ENCODE data around the gene TNFRSF19.

Gene TNFRSF19

DNA sequence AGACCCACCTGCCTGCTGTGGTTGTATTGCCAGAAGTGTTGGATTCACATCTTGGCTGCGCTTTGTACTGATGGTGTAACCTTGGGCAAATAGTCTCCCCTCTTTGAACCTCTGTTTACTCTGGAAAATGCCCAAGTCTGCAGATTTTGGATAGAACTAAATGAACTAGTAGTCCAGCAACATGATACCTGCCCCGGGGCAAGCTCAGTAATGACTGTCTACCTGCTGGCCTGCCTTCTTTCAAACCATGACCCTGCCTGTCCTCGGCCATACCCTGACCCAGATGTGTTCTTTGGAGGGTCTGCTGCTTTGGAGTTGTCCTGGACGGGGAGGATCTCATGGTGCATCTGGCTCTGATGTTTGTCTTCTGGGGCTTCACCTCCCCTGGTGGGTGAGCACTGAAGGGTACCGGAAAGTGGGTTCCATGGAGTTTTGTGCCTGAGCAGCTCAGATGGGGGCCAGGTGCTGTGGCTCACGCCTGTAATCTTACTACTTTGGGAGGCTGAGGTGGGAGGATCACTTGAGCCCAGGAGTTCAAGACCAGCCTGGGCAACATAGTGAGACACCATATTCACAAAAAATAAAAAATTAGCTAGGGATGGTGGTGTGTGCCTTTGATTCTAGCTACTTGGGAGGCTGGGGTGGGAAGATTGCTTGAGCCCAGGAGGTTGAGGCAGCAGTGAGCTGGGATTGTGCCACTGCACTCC, 59.5 kb downstream of the TNFRSF19 start:
- no peak for DNase-seq

DNA sequence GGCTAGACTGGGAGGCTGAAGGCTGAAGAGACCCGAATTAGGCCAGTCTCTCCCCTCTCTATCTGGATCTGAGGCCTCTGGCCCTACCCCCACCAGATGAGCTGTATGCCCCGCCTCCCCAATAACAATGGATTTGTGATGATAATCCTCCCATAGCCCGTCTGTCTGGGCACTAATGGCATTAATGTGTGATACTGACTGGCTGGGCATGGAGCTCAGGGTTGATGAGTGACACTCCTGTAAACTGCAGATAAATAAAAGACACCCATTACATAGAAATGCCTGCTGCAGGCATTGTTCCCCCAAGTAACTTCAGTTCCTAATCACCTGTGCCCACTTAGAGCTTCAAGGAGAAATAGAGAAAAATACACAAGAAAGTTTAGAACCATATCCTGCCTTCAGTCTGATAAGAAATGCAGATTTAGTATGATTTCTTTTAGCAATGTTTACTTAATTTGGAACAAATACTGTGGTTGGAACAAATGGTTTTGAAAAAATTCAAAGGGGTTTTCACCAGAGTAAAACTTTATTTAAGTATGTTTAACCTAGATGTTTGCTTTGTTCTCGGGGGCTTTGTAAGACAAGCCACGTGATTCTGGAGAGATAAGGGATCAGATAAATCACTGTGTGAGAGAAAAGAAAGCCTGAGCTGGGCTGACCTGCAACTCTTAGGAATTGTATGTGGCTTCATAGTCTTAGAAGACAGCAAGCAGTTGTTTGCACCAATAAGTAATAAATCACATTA, 60.3 kb downstream of the TNFRSF19 start:
- DNase-seq: no peak

DNA sequence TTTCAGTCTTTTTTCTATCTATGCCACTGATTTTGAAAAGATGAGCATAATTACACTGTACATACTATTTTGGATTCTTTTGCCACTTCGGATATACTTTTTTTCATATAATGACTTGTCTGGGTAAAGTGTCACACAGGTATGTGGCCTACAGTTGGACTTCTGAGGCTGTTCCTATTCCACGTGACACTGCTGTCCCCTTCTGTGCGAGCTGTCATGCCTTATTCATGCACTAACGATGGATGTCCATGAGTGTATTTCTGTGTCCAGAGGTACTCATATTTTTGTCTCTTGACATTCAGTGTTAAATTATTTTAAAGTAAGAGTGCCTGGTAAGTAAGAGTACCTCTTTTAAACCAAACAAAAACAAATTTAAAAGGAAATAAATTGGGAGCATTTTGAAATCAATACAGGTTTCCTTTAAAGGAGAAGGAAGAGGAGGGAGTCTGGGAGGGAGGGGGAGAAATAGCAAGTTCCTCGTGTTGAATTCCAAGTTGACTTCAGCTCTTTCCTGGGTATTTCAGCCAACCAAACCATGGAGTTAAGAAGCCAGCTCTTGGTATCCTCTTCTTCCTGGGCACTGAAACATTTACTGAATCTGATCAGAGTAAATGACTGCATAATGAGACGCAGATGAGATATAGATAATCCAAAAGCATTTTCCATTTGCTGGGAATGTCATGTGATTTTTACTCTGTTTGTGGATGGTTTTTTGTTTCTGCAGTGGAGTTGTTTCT, 61.3 kb downstream of the TNFRSF19 start:
- no peak for DNase-seq

DNA sequence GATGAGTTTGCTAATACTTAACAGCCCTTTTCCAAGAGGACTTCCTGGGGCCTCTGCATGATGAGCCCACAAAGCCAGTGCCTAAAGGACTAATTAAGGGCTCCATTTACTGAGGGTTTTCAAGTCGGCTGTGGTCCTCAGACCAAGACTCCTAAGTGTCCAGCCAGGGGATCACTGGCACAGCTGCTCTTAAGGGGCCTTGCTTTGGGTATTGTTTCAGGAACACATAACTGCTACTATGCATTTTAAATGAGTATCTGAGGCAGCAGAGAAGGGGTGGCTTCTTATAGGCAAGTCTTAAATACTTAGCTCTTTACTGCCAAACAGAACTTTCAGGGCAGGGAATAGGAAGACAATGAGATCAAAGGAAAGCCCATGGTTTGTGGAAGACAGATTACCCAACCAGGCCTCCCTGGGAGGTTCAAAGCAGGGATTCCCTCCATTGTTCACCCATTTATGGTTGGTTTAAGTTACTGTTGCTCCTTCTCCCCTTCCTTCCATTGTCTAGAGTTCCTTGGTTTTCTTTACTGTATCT, 61.9 kb downstream of the TNFRSF19 start:
- no peak for DNase-seq

DNA sequence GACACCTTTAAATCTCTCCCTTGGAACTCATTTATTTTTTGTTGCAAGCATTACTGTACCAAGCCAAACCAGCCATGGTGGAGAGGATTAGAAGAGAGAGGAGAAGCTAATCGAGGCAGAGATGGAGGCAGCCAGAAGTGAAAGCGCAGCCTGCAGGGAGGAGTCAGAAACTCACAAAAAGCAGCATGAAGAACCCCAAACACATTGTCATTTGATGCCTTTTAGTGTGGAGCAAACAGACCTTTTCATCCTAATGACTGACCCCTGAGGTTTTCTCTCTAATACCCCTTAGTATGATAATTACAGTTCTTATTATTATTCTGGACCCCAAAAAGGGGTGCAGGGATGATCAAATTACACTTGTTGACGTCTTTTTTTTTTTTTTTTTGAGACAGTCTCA, 62.5 kb downstream of the TNFRSF19 start:
- no peak for DNase-seq

DNA sequence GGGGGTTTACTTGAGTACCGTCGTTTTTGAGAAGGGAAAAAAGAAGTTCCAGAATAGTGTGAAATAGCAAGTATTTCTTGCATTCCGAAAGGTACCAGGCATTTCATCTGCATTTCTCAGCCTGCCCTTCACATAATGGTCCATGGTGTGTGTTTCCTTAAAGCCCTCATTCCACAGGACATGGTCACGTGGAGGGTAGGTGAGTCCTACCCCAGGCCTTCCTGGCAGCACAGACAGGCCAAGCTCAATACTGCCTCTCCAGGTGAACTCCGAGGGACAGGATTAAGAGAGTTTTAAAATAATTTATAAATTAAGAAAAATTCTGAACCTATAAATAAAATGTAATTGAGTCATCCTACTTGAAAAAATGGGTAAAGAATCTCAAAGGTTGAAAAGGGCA, 64.7 kb downstream of the TNFRSF19 start:
- no peak for DNase-seq

DNA sequence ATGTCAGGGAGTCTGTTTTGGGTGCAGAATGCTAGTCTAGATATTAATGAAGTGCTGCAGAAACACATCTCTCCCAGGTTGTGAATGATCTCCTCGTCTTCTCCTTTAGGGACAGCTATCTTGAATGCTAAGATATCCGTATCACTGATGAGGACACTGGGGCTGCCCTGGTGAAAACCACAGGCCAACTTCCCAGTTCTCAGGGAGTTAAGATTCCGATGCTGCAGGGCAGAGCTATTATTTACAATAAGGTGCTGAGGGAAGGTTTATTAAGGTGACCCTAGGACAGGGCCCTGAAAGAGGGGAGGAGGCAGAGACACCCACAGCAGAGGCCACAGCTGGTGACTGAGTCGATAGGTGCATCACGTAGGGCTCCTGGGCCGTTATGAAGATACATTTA, 66.1 kb downstream of the TNFRSF19 start:
- no peak for DNase-seq

DNA sequence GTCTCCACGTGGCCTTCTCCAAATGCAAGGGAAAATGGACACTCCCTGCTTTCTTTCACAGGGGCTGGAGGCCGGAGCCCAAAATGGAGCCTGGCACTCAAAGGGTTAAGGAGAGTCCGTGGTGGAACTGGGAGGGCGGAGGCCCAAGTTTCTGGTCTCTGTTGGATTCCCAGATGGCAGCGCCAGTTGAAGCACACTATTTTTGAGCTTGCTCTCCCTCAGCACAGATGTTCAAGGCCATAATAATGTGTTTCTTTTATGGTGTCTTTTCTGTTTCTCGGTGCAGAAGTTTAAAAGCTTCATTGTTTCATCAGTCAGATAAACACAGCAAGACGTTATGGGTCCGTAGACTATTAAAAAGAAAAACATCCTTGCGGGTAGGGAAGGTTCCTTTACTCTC, 67.6 kb downstream of the TNFRSF19 start:
- peak in 1 of 2 experiments; percentile 27 for DNase-seq

DNA sequence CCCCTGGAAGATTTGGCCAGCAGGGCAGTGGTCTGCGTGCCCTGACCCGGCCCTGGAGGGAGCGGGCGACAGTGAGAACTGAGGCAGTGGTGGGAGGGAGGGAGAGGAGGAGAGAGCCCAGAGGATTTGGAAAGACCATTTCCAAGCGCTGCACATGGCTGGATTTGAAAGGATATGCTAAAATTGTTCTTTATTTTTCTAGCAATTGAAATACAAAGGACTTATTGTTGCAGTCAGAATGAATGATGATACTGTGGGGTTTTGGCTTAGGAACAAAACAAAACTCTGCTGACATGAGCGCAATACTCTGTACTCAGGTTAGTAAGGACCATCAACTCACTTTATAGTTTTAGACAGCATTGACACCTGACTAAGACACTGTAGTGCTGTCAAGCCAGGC, 69.5 kb downstream of the TNFRSF19 start:
- no peak for DNase-seq

DNA sequence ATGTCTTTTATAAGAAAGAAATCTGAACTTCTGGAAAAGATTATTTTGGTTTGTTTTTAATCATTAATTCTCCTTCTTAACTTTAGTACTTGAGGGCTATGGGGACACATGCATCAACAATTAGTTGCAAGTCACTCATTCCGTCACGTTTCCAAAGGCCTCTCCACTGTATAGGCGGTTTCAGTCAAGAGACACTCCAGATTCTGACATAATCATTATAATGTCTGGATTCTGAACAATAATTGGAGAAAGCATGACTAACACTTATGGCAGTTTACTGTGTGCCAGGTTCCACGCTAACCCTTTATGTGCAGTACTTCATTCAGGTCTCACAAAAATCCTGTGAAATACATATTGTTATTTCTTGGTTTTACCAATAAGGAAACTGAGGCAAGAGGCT, 71.9 kb downstream of the TNFRSF19 start:
- no peak for DNase-seq

DNA sequence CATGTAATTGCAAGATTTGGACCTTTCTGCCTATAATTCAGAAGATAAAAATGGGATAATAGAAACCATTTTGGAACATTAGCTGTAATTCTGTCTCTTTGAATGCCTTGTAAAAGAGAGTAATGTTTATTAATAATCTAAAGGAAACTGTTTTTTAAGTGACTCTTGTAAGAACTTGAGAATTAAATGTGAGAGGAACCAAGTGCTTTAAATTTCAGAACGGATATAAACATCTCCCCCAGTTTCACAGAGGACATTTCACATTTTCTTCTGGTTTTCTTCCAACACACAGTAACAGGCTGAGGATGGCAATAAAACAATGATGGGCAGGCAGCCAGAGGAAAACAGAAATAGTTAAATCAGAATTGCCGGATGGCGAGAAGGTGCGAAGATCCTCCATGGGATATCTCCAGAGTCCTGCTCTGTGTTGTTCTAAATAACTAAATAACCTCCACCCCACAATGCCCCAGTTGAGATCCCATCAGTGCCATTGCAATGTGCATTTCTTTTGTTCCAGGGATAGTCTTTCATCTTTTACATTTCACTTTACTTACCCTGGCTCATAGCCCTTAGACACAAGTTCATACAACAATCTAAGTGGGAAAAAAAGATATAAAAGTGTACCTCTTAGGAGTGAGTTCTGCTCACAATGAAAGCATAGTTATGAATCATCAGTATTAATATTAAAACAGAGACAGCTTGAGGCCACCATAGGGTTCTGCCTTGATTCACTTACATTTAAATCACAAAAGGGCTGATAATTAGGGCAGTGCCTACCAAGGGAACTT, 73.3 kb downstream of the TNFRSF19 start:
- DNase-seq: no peak

DNA sequence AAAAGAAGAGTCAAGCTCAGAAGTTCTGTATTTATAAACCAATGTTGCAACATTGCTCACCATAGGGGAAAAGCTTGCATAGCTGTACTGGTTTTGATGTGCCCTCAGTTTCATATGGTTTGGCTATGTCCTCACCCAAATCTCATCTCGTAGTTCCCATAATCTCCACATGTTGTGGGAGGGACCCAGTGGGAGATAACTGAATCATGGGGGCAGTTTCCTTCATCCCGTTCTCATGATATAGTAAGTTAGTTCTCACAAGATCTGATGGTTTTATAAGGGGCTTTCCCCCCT, 73.9 kb downstream of the TNFRSF19 start:
- no peak for DNase-seq

DNA sequence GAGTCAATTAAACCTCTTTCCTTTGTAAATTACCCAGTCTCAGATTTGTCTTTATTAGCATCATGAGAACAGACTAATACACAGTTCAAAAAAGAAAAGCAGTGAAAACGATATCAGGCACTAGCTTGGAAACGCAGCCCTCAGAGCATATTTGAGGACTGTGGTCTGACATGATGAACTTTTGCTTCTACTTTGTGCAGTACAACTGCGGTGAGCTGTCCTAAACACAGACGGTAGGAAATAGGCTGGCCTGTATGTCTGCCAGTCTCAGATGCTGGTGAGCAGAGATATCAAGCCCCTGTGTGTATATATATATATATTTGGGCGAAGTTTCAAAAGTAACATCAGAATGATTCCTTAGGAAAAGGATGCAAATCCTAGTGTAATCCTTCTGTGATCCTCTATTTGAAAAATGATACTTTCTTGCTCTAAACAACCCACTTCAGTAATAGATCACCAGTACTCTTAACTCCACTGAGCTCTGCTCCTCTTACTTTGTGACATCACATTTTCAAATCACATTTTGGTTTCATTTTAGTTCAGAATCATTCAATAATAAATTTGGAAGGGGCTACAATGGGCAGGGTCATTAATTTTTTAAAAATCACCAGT, 74.4 kb downstream of the TNFRSF19 start:
- DNase-seq: no peak

DNA sequence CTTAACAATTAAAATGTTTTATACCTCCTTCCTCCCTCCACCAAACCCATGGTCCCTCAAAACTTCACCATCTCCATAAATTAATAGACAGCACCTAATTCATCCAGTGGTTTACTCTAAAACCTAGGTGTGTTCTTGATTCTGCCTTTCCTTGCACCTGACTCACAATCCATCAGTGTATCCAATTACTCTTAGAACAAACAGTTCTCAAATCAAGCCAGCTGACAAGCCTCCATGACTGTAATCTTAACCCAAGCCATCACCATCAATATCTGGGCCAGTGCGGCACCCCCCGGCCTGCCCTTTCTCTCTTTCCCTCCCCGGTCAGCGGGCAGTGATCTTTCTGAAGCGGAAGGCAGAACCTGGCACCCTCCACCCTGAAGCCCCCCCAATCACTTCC, 75.6 kb downstream of the TNFRSF19 start:
- no peak for DNase-seq

DNA sequence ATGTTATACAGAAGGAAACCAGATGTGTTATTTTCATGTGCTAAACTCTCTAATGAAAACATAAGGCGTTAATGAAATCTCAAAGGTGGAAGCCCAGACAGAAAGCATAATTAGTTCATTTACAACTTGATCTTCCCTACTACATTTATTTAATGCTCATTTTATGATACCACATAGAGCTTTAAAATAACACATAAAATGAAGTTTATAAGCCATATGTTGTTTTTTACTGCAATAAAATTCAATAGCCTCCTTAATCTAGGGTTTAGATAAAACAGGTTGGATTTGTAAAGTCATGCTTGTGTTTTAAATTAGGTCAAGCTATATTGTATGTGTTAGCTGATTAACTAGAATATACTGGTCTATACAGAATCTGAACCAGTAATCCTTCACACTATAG, 81.2 kb downstream of the TNFRSF19 start:
- DNase-seq: no peak

DNA sequence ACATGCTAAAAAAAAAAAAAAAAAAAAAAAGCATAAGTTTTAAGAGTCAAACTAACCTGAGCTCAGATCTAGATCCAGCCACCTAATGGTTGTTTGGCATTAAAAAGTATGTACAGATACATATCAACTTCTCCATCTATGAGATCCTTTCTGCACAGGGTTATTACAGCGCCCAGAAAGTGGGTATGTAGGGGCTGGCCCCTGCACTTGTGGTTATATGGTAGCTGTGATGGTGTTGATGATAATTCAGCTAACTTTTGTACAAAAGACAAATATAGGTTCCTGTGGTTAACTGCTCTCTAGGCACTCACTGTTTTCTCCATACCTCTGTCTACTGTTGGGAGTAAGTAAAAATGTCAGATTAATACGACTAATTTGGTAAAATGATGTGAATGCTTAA, 81.7 kb downstream of the TNFRSF19 start:
- DNase-seq: no peak

DNA sequence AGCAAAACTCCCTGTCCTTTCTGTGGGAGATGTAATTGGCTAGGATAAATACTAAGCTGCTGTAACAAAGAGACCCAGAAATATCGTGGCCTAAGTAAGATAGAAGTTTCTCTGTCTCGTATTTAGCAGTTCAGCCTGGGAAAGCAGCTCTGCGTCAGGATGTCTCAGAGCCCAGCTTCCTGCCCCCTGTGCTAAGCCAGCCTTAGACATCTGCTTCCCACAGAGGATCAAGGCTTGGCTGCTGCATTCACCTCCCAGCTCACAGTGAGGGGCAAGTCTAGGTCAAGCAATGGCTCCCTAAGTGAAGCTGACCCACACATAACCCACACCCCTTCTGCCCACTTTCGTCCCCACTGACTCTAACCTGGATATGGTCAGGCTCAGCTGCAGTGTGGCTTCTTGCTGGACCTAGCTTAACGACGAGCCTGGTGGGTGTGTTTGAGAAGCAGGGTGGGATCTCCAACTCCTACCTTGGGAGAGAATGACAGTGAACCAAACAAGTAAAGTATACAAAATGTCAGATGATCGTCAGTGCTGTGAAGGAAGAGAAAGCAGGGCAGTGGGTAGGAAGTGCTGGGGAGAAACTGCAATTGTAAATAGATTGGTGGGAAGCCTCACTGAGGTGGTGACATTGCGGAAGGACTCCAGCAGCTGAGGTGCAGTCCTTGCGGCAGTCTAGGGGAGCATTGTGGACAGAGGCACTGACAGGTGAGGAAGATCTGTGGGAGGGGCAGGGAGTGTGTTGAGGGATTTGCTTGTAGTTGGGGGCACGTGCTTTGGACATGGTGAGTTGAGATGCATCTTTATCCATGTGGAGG, 82.9 kb downstream of the TNFRSF19 start:
- DNase-seq: no peak

DNA sequence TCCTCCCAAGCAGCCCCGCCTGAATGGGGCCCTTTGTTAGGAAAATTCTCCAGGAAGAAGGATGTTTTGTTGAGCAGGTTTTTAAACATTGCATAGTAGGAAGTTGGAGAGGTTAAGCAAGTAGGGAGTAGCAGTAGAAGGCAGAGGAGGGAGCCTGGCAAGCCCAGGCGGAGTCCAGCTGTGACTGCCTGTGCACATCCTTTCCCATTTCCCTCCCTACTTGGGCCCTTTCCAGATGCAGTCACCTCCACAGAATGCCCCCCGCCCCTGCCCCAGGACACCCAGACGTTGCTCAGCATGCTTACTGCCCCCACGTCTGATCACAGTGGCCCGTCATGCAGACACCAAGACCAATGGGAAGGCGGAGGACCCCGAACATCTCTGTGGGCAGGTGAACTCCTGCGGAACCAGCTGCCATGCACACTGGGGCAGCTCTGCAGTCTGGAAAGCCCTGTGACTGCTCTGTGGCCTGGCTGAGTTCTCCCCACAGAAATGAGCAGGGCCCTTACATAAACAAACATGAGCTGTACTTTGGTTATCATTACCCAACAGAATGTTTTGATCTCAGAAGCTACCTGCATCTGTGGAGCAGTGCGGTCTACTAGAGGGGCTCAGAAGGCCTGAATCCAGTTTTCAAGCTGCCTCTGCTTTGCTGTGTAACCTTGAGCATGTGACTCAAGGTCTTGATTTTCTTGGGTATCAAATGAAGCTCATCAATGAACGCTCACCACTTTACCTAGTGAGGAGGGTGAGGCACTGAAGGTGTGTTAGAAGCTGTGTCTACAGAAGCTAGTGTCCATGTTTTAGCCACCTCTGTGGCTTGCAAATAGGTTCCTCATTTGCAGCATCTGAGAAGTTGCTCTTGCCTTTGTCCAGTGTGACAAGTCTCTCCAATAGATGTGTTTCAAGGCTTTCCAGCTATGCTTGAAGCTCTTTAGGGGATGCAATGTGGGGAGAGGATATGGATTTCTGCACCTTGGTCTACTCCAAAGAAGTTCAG, 84.2 kb downstream of the TNFRSF19 start:
- DNase-seq: no peak

DNA sequence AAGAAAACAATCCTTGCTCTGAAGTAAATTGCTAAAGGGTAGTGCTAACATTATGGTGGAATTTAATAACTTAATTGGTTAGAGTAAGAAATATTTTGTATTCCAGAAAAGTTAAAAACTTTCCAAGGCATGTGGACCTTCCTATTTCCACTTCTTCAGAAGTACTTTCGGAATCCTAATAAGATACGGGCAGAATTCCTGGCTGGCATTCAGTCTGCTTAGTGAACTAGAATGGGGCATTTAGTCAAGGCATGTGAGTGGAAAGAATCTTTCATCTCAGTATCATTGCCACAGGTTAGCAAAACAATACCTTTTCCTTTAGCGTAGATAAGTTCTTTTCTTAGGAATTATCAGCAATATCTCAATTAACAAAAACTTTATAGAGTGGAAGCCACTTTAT, 85.1 kb downstream of the TNFRSF19 start:
- no peak for DNase-seq

DNA sequence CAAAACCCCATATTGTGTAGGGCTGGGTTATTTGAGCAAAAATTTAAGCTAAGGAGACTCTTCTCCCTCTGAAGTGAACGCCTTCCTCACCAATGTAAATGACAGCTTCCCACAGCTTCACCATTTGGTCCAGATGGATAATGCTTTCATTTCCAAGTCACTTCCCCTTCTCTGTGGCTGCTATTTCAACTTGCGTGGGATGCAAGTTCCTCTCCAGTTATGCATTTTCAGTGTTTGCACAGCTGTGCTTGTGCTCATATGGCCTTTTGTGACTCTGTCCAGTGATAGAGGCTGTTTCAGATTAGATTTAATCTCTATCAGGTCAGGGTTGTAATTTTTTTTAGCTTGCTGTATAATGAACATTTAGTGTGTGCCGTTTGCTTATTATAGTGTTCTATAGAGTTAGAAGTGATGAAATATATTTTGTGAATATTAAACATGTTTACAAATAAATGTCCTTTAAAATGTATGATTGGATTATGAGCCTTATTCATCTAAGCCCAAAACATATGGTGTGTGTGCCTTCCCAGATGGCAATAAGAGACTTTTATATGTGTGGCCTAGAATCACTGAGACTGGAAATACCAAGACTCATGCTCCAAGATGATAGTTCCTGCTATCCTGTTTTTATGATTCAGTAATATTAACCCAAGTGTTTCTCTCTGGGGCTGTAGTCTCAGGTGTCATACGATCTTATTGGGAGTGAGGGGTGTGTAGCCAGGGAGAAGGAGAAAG, 86.6 kb downstream of the TNFRSF19 start:
- DNase-seq: no peak

All from NCI-H446 (cell line).